Keratinocyte (primary cell): ENCODE measurements around the gene UBXN2A. TPM values are rescaled to one million over a fixed set of nuclear protein-coding genes. Genes with fewer than 3 reads are reported as not detected.
A peak's percentile ranks its signal among the peaks of the same experiment; 100 is the strongest.

Source experiments
- DNase-seq: peaks from one replicate; pipeline ENCODE4 v3.0.0-alpha.2; 2011; ENCODE audit warnings: low read depth, missing footprints, low spot score
- FAIRE-seq: peaks from 2 replicates; lab custom pipeline; 2011; peaks lifted over from hg19 to GRCh38; lab: Jason Lieb, UNC
- H2AFZ ChIP-seq: 2 replicates; pipeline ENCODE4 v1.6.0; 2012; ENCODE audit warnings: low read length, control low read depth, inconsistent platforms; ENCODE audit not compliant: control insufficient read depth
- H3K27ac ChIP-seq: 2 replicates; pipeline ENCODE4 v1.5.1; 2011; ENCODE audit warnings: low read length; ENCODE audit not compliant: control insufficient read depth, insufficient read depth
- H3K27me3 ChIP-seq: 3 replicates; pipeline ENCODE4 v1.6.0; 2011; ENCODE audit warnings: low read length; ENCODE audit not compliant: control insufficient read depth, insufficient read depth; ENCODE audit errors: extremely low read depth
- H3K36me3 ChIP-seq, 2 experiments: 2 replicates in 1 of 2; 3 replicates in 1 of 2; pipeline ENCODE4 v1.5.1; 2011; ENCODE audit warnings: low read length in 2 of 2, mild to moderate bottlenecking in 1 of 2; ENCODE audit not compliant: control insufficient read depth in 2 of 2, insufficient read depth in 2 of 2; ENCODE audit errors: extremely low read depth in 1 of 2
- H3K4me1 ChIP-seq: 3 replicates; pipeline ENCODE4 v1.5.1; 2011; ENCODE audit warnings: low read length; ENCODE audit not compliant: control insufficient read depth, insufficient read depth; ENCODE audit errors: extremely low read depth
- H3K4me2 ChIP-seq: 3 replicates; pipeline ENCODE4 v1.6.0; 2011; ENCODE audit warnings: low read depth, low read length; ENCODE audit not compliant: control insufficient read depth, insufficient read depth; ENCODE audit errors: extremely low read depth
- H3K4me3 ChIP-seq, 3 experiments: fragments of 200-600 bp in 1 of 3; sonication (generic) in 1 of 3; 2 replicates in 2 of 3; 3 replicates in 1 of 3; pipeline ENCODE4 v1.5.1; 2011 to 2016; ENCODE audit warnings: low read length in 3 of 3, mild to moderate bottlenecking in 3 of 3, control low read depth in 2 of 3, inconsistent platforms in 1 of 3, low read depth in 1 of 3, mixed read lengths in 1 of 3, mixed run types in 1 of 3, moderate library complexity in 1 of 3; ENCODE audit not compliant: control insufficient read depth in 2 of 3, insufficient read depth in 2 of 3; ENCODE audit errors: extremely low read depth in 1 of 3
- H3K79me2 ChIP-seq: 2 replicates; pipeline ENCODE4 v1.6.0; 2012; ENCODE audit warnings: low read length; ENCODE audit not compliant: control insufficient read depth, insufficient read depth
- H3K9ac ChIP-seq: 3 replicates; pipeline ENCODE4 v1.6.0; 2011; ENCODE audit warnings: low read length; ENCODE audit not compliant: control insufficient read depth, insufficient read depth; ENCODE audit errors: extremely low read depth
- H3K9me1 ChIP-seq: 3 replicates; pipeline ENCODE4 v1.6.0; 2011; ENCODE audit warnings: low read length; ENCODE audit not compliant: control insufficient read depth, insufficient read depth; ENCODE audit errors: extremely low read depth
- H3K9me3 ChIP-seq: 2 replicates; pipeline ENCODE4 v1.5.1; 2012; ENCODE audit warnings: low read depth, low read length; ENCODE audit not compliant: control insufficient read depth
- H4K20me1 ChIP-seq: 3 replicates; pipeline ENCODE4 v1.6.0; 2011; ENCODE audit warnings: low read length; ENCODE audit not compliant: control insufficient read depth, insufficient read depth; ENCODE audit errors: extremely low read depth
- EZH2 ChIP-seq: IDR thresholded peaks from one replicate; pipeline ENCODE4 v1.6.1; 2012; ENCODE audit warnings: inconsistent platforms, mild to moderate bottlenecking, low read length, moderate library complexity
- dilution Hi-C: fragments of 300-500 bp; cut with MboI; formaldehyde crosslinking; loops from one replicate; pipeline ENCODE4 v1.7.0; 2020; ENCODE audit warnings: low sequenced_read_pairs; ENCODE audit not compliant: extremely low pct_ligation_motif_present
- polyA plus RNA-seq, 5 experiments: library from polyadenylated mRNA; depleted of rRNA in 3 of 5; stranded (reverse) in 3 of 5; stranded (forward) in 1 of 5; unstranded in 1 of 5; fragments of >200 nt; gene quantifications; 1 replicate in 1 of 5; 2 replicates in 3 of 5; 3 replicates in 1 of 5; pipeline versions ENCODE4 v1.2.1 to v1.2.3, GENCODE V29; 2011 to 2012; ENCODE audit warnings: missing spikeins in 2 of 5, low read depth in 1 of 5, low replicate concordance in 1 of 5
- TF ChIP-seq, protein P1 (sequence below), 3 experiments: IDR thresholded peaks in 1 of 3; conservative IDR thresholded peaks in 1 of 3; optimal IDR thresholded peaks in 1 of 3; 2 replicates in 2 of 3; 3 replicates in 1 of 3; pipeline versions ENCODE3 to v1.5.1; 2011; ENCODE audit warnings: low read length in 3 of 3, mild to moderate bottlenecking in 3 of 3, moderate library complexity in 2 of 3, control low read depth in 1 of 3, inconsistent platforms in 1 of 3; ENCODE audit not compliant: insufficient read depth in 2 of 3; ENCODE audit errors: extremely low read depth in 1 of 3

The UBXN2A gene
- polyA plus RNA-seq, 1 donor (not counting 4 experiments of a cell fraction or from before 2014, with no cell fraction given) = 11.7 TPM

DNA sequence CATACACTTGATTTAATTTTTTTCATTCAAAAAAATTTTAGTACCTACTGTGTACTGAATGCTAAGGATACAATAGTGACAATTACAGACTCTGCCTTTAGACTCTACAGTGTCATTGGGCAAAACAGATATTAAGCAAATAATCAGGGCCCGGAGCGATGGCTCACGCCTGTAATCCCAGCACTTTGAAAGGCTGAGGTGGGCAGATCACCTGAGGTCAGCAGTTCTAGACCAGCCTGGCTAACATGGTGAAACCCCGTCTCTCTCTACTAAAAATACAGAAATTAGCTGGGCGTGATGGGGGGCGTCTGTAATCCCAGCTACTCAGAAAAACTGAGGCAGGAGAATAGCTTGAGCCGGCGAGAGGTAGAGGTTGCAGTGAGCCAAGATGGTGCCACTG, 1.4 kb downstream of the UBXN2A start:
- FAIRE-seq = no peak
- dilution Hi-C loops = no loop called here
- H3K9ac ChIP-seq = peak overlapping the region; percentile 22
- H3K9me1 ChIP-seq = peaks cover 3% of the 10 kb centered on the region
- no peak overlapping the region for H3K27ac ChIP-seq
- no peak for DNase-seq
- H4K20me1 ChIP-seq = no peaks in the 10 kb centered on the region
- H3K4me1 ChIP-seq = peaks cover 13% of the 10 kb centered on the region
- H3K4me2 ChIP-seq = peak overlapping the region; percentile 78
- H3K4me3 ChIP-seq = peak overlapping the region; percentile 83 to 87 (median 86)
- no peak overlapping the region for H2AFZ ChIP-seq
- peaks cover 48% of the 10 kb centered on the region for H3K79me2 ChIP-seq
- no peaks in the 10 kb centered on the region for H3K36me3 ChIP-seq
- H3K9me3 ChIP-seq = no peaks in the 10 kb centered on the region
- TF ChIP-seq, protein P1, sequence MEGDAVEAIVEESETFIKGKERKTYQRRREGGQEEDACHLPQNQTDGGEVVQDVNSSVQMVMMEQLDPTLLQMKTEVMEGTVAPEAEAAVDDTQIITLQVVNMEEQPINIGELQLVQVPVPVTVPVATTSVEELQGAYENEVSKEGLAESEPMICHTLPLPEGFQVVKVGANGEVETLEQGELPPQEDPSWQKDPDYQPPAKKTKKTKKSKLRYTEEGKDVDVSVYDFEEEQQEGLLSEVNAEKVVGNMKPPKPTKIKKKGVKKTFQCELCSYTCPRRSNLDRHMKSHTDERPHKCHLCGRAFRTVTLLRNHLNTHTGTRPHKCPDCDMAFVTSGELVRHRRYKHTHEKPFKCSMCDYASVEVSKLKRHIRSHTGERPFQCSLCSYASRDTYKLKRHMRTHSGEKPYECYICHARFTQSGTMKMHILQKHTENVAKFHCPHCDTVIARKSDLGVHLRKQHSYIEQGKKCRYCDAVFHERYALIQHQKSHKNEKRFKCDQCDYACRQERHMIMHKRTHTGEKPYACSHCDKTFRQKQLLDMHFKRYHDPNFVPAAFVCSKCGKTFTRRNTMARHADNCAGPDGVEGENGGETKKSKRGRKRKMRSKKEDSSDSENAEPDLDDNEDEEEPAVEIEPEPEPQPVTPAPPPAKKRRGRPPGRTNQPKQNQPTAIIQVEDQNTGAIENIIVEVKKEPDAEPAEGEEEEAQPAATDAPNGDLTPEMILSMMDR (optimal IDR thresholded peaks at IDR 0.05 in 1 of 3, IDR thresholded peaks at IDR 0.05 in 1 of 3, conservative IDR thresholded peaks at IDR 0.05 in 1 of 3; ENCODE audit: extremely low read depth in 1 of 3, insufficient read depth in 2 of 3, low read length in 3 of 3) = no peak
- TF ChIP-seq EZH2 = no peak
- no peaks in the 10 kb centered on the region for H3K27me3 ChIP-seq

DNA sequence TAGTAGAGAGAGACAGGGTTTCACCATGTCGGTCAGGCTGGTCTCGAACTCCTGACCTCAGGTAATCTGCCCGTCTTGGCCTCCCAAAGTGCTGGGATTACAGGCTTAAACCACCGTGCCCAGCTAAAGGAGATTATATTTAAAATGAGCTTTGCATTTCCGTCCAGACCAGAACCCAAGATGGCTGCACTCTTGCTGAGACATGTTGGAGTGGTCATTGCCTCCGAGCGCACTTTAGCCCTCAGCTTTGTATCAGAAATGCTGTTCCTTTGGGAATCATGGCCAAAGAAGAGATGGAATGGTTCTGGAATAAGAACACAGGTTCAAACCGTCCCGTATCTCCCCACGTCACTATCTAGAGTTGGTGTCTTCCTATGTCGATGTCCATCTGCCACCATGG, 3.4 kb downstream of the UBXN2A start:
- no peaks in the 10 kb centered on the region for H3K27me3 ChIP-seq
- no peak overlapping the region for H3K4me3 ChIP-seq
- FAIRE-seq (no peak), DNase-seq (no peak)
- H3K27ac ChIP-seq = no peak overlapping the region
- H3K79me2 ChIP-seq = peaks cover 61% of the 10 kb centered on the region
- H3K4me1 ChIP-seq = peaks cover 13% of the 10 kb centered on the region
- H3K9me1 ChIP-seq = peaks cover 3% of the 10 kb centered on the region
- dilution Hi-C loops = no loop called here
- H3K36me3 ChIP-seq = no peaks in the 10 kb centered on the region
- H2AFZ ChIP-seq = no peak overlapping the region
- H3K4me2 ChIP-seq = no peak overlapping the region
- no peaks in the 10 kb centered on the region for H3K9me3 ChIP-seq
- TF ChIP-seq, protein P1 (optimal IDR thresholded peaks at IDR 0.05 in 1 of 3, IDR thresholded peaks at IDR 0.05 in 1 of 3, conservative IDR thresholded peaks at IDR 0.05 in 1 of 3; ENCODE audit: extremely low read depth in 1 of 3, insufficient read depth in 2 of 3, low read length in 3 of 3) = no peak
- no peak for TF ChIP-seq EZH2
- no peak overlapping the region for H3K9ac ChIP-seq
- no peaks in the 10 kb centered on the region for H4K20me1 ChIP-seq
